CD4-positive, alpha-beta memory T cell (primary cell): Measurements from ENCODE around the gene PDPR. TPM values are rescaled to one million over a fixed set of nuclear protein-coding genes. Genes with fewer than 3 reads are reported as not detected.
"Not testable (repeated sequence)": the region's sequence is repeated elsewhere in the genome, so short reads cannot be mapped to it uniquely, and the experiment has no call there.

ENCODE experiments used
- CTCF ChIA-PET: fragments of 350-600 bp; sonication (Branson Sonifier 250); formaldehyde crosslinking; loops from one replicate; lab custom pipeline; 2021; ENCODE audit warnings: inconsistent platforms; ENCODE audit not compliant: partially characterized antibody; lab: Charles Lee
- POLR2A ChIA-PET: fragments of 350-600 bp; sonication (Branson Sonifier 250); formaldehyde crosslinking; loops from one replicate; lab custom pipeline; 2021; ENCODE audit not compliant: partially characterized antibody; lab: Charles Lee
- DNase-seq, 5 donors: peaks; one replicate each; pipeline versions ENCODE4 v3.0.0 to v3.0.0-alpha.2; 2020 to 2022; ENCODE audit warnings: mixed read lengths in 1 of 5
- H3K27ac ChIP-seq: one replicate; pipeline ENCODE4 v1.7.0; 2013; ENCODE audit warnings: low read depth, low read length
- H3K27me3 ChIP-seq: 2 replicates; pipeline ENCODE4 v1.7.0; 2013; ENCODE audit warnings: mild to moderate bottlenecking, low read length, moderate library complexity; ENCODE audit not compliant: insufficient read depth
- H3K36me3 ChIP-seq: 2 replicates; pipeline ENCODE4 v1.7.0; 2013; ENCODE audit warnings: mild to moderate bottlenecking, low read length, moderate library complexity; ENCODE audit not compliant: insufficient read depth
- H3K4me1 ChIP-seq: 2 replicates; pipeline ENCODE4 v1.7.0; 2013; ENCODE audit warnings: mild to moderate bottlenecking, low read length, moderate library complexity; ENCODE audit not compliant: insufficient read depth
- H3K4me3 ChIP-seq, 2 donors: one replicate each; pipeline ENCODE4 v1.7.0; 2013; ENCODE audit warnings: low read length in 2 of 2, mild to moderate bottlenecking in 1 of 2
- H3K9me3 ChIP-seq, 2 donors: one replicate each; pipeline ENCODE4 v1.7.0; 2013; ENCODE audit warnings: low read length in 2 of 2, control low read depth in 1 of 2; ENCODE audit not compliant: control insufficient read depth in 1 of 2
- H3K27ac Mint-ChIP-seq, 7 donors: one replicate each; pipeline ENCODE4 v1.8.0; 2020 to 2021; ENCODE audit warnings: mixed read lengths in 7 of 7, mild to moderate bottlenecking in 6 of 7, inconsistent platforms in 3 of 7, moderate library complexity in 3 of 7
- H3K27me3 Mint-ChIP-seq, 2 donors: one replicate each; pipeline ENCODE4 v1.8.0; 2020 to 2021; ENCODE audit warnings: mixed read lengths in 2 of 2
- H3K36me3 Mint-ChIP-seq, 2 donors: one replicate each; pipeline ENCODE4 v1.8.0; 2020 to 2021; ENCODE audit warnings: mixed read lengths in 2 of 2, inconsistent platforms in 1 of 2, mild to moderate bottlenecking in 1 of 2
- H3K4me1 Mint-ChIP-seq, 4 donors: one replicate each; pipeline ENCODE4 v1.8.0; 2020 to 2021; ENCODE audit warnings: mixed read lengths in 4 of 4, mild to moderate bottlenecking in 1 of 4
- H3K4me3 Mint-ChIP-seq, 8 donors: one replicate each; pipeline ENCODE4 v1.8.0; 2020 to 2021; ENCODE audit warnings: mixed read lengths in 8 of 8, mild to moderate bottlenecking in 7 of 8, moderate library complexity in 6 of 8, inconsistent platforms in 3 of 8
- H3K9me3 Mint-ChIP-seq, 8 donors: one replicate each; pipeline ENCODE4 v1.8.0; 2020 to 2021; ENCODE audit warnings: mixed read lengths in 8 of 8, mild to moderate bottlenecking in 5 of 8, inconsistent platforms in 3 of 8, moderate library complexity in 1 of 8
- intact Hi-C: fragments of 100-400 bp; cut with micrococcal nuclease; formaldehyde crosslinking; loops from one replicate; pipeline ENCODE4 v1.15.1; 2023
- polyA plus RNA-seq, 2 donors: library from polyadenylated mRNA; unstranded; fragments of 300-500 nt; fragmentation: Illumina TruSeq; gene quantifications; one replicate each; pipeline ENCODE4 v1.2.3, GENCODE V29; 2021
- total RNA-seq, 2 experiments: library from RNA; stranded (reverse); gene quantifications; one replicate each; pipeline ENCODE4 v1.2.3, GENCODE V29; 2021

The PDPR gene
- total RNA-seq (10 to 100 TPM; 35.6 to 37.0 TPM), polyA plus RNA-seq (10 to 100 TPM in 1 of 2 donors, 1 to 10 TPM in 1; 4.4 to 11.9 TPM)

GRCh38 chr16:70113982-70114826 is at the start of gene PDPR:
PDPR (plus strand) TSS chr16:70114332; CDS start chr16:70120493, 6,161 bp downstream.
- Histone ChIP-seq H3K4me1 (peaks cover 12% of the 10 kb centered on the region), H3K4me3 (peak within 1 kb of the TSS; percentile 42 to 69), H3K27ac (peak within 1 kb of the TSS; percentile 65)
- peak; percentile 94 to 96 (median 96) for DNase-seq
- CTCF ChIA-PET, H3K9me3 Mint-ChIP-seq, H3K9me3 ChIP-seq, H3K36me3 ChIP-seq, H3K27me3 ChIP-seq, H3K27me3 Mint-ChIP-seq: not testable (repeated sequence)
- intact Hi-C loops: loop anchor here (2.0 kb wide), 1 partner anchor 49 kb away; no protein-coding TSS in a partner anchor
- H3K4me3 Mint-ChIP-seq: peak within 1 kb of the TSS; percentile 86 to 91 (median 89)
- H3K27ac Mint-ChIP-seq: peak within 1 kb of the TSS; percentile 84 to 92 (median 90)
- POLR2A ChIA-PET: interaction anchor here (0.8 kb wide), 1 partner anchor 49 kb away, joined by 3 read pairs; no protein-coding TSS in a partner anchor
- H3K4me1 Mint-ChIP-seq: peaks cover 17 to 32% (median 25%) of the 10 kb centered on the region in 4 donors
- peaks cover 10 to 17% of the 10 kb centered on the region in 2 donors for H3K36me3 Mint-ChIP-seq

DNA sequence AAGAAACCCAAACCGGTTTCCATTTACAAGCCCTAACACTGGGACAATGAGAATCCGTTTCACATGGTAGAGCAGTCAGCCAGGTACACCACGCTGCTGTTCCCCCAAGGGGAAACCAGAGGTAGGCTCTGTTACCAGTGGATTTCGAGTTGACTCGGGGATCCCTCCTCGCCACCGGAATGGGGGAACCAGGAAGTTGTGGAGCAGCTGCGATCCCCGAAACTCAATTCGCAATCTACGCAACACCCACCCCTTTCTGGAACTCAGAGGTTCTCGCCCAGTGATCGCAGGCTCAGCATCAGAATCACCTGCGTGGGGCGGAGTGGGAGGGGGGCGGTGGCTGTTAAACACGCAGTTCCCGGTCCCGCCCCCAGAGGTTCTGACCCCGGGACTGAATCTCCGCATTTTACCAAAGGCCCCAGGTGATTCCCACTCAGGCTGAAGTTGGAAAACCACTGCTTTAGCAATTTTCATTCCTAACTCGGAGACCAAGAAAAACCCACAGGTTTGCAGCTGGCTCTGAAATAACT is 49.2 kb upstream of the PDPR start:
- H3K4me1 ChIP-seq, H3K9me3 Mint-ChIP-seq, CTCF ChIA-PET, H3K9me3 ChIP-seq, H3K27me3 Mint-ChIP-seq, H3K36me3 Mint-ChIP-seq, H3K27me3 ChIP-seq, H3K36me3 ChIP-seq: not testable (repeated sequence)
- POLR2A ChIA-PET: interaction anchor here (1.0 to 1.1 kb wide), 2 partner anchors 39 to 50 kb away, joined by 3 to 5 read pairs; no protein-coding TSS in a partner anchor
- H3K4me3 ChIP-seq: peak overlapping the region; percentile 47 to 50
- peak overlapping the region; percentile 73 for H3K27ac ChIP-seq
- peak; percentile 70 to 84 (median 74) for DNase-seq
- Mint-ChIP-seq H3K27ac (peak overlapping the region; percentile 89 to 95 (median 93)), H3K4me3 (peak overlapping the region; percentile 88 to 94 (median 91)), H3K4me1 (peaks cover 3 to 14% (median 8%) of the 10 kb centered on the region in 4 donors)
- intact Hi-C loops: loop anchor here (2.0 kb wide), 1 partner anchor 50 kb away; the partner anchor contains the start of gene PDPR

- CTCF ChIA-PET, H3K27me3 ChIP-seq, H3K4me1 ChIP-seq, H3K9me3 Mint-ChIP-seq, H3K27me3 Mint-ChIP-seq, DNase-seq, H3K36me3 ChIP-seq, H3K9me3 ChIP-seq, H3K36me3 Mint-ChIP-seq: not testable (repeated sequence)
- intact Hi-C loops: loop anchor here (2.0 kb wide), 1 partner anchor 49 kb away; the partner anchor contains the start of gene PDPR
- Mint-ChIP-seq H3K27ac (peak overlapping the region in 3 of 7 donors; percentile 90 to 95 (median 93)), H3K4me1 (peaks cover 3 to 11% (median 8%) of the 10 kb centered on the region in 4 donors), H3K4me3 (peak overlapping the region; percentile 88 to 94 (median 91))
- Histone ChIP-seq H3K27ac (peak overlapping the region; percentile 73), H3K4me3 (peak overlapping the region in 1 of 2 donors; percentile 50)
- POLR2A ChIA-PET: interaction anchor here (1.0 to 1.1 kb wide), 2 partner anchors 39 to 49 kb away, joined by 3 to 5 read pairs; no protein-coding TSS in a partner anchor
Measured at GRCh38 chr16:70065376-70065745, 48.8 kb upstream of the PDPR start.

- H3K36me3 Mint-ChIP-seq, H3K4me1 ChIP-seq, H3K27me3 ChIP-seq, H3K9me3 ChIP-seq, H3K9me3 Mint-ChIP-seq, CTCF ChIA-PET, H3K27me3 Mint-ChIP-seq, H3K36me3 ChIP-seq: not testable (repeated sequence)
- Mint-ChIP-seq H3K4me3 (peak overlapping the region; percentile 87 to 94 (median 90)), H3K4me1 (peaks cover 3 to 11% (median 8%) of the 10 kb centered on the region in 4 donors), H3K27ac (peak overlapping the region; percentile 83 to 98 (median 94))
- H3K4me3 ChIP-seq: peak overlapping the region in 1 of 2 donors; percentile 62
- POLR2A ChIA-PET: interaction anchor here (1.0 to 1.1 kb wide), 2 partner anchors 40 to 49 kb away, joined by 3 to 5 read pairs; no protein-coding TSS in a partner anchor
- intact Hi-C loops: loop anchor here (2.0 kb wide), 1 partner anchor 49 kb away; the partner anchor contains the start of gene PDPR
- H3K27ac ChIP-seq: peak overlapping the region; percentile 73
- DNase-seq: peak; percentile 92 to 94 (median 93)
Measured at GRCh38 chr16:70065746-70066658, 48.1 kb upstream of the PDPR start.

GRCh38 chr16:70066751-70067150 is 47.4 kb upstream of the PDPR start:
- CTCF ChIA-PET, H3K36me3 ChIP-seq, H3K9me3 Mint-ChIP-seq, H3K27me3 Mint-ChIP-seq, H3K36me3 Mint-ChIP-seq, H3K27ac ChIP-seq, H3K27me3 ChIP-seq, H3K9me3 ChIP-seq, intact Hi-C loops, DNase-seq, POLR2A ChIA-PET, H3K4me1 ChIP-seq, H3K4me3 ChIP-seq: not testable (repeated sequence)
- Mint-ChIP-seq H3K4me1 (peaks cover 3 to 11% (median 8%) of the 10 kb centered on the region in 4 donors), H3K27ac (peak overlapping the region in 6 of 7 donors; percentile 22 to 83 (median 68)), H3K4me3 (peak overlapping the region; percentile 41 to 91 (median 64))

GRCh38 chr16:70079081-70079480 is 35.1 kb upstream of the PDPR start:
- H3K4me3 Mint-ChIP-seq, H3K9me3 Mint-ChIP-seq, H3K27me3 Mint-ChIP-seq, H3K27ac Mint-ChIP-seq, CTCF ChIA-PET, intact Hi-C loops, H3K27me3 ChIP-seq, POLR2A ChIA-PET, DNase-seq, H3K4me1 ChIP-seq, H3K36me3 Mint-ChIP-seq, H3K4me3 ChIP-seq, H3K9me3 ChIP-seq, H3K36me3 ChIP-seq, H3K4me1 Mint-ChIP-seq, H3K27ac ChIP-seq: not testable (repeated sequence)
